Measurements from ENCODE around the gene MAPK1IP1L. TPM values are rescaled to one million over a fixed set of nuclear protein-coding genes. Genes with fewer than 3 reads are reported as not detected.
A peak's percentile ranks its signal among the peaks of the same experiment; 100 is the strongest.

The MAPK1IP1L gene
- total RNA-seq, 6 donors from 2014 or later = 22.0 to 81.8 (median 59.3) TPM

GRCh38 chr14:55107766-55108554, 56.5 kb downstream of the MAPK1IP1L start:
- ATAC-seq (ENCODE audit: low FRiP score in 2 of 2) = peak; percentile 89 to 92
- DNase-seq = peak; percentile 91
- H3K4me3 ChIP-seq = no peak overlapping the region
- H3K9me3 ChIP-seq = peaks cover 0 to 7% (median 0%) of the 10 kb centered on the region in 4 donors
- peaks cover 35 to 57% (median 45%) of the 10 kb centered on the region in 4 donors for H3K4me1 ChIP-seq
- peak overlapping the region; percentile 83 to 93 (median 90) for H3K27ac ChIP-seq
- WGBS, 2 donors = 22 to 34% methylated on average over 16 to 19 of the region's 19 CpGs
- no peaks in the 10 kb centered on the region for H3K36me3 ChIP-seq
- TF ChIP-seq CTCF (IDR thresholded peaks at IDR 0.05) (no peak), POLR2A (IDR thresholded peaks at IDR 0.05) (peak in 2 of 4 donors; percentile 31 to 70), POLR2AphosphoS5 (IDR thresholded peaks at IDR 0.05) (peak; percentile 77 to 90), EP300 (IDR thresholded peaks at IDR 0.05) (peak in 2 of 4 donors; percentile 86 to 97)
- H3K27me3 ChIP-seq = no peaks in the 10 kb centered on the region

GRCh38 chr14:55109836-55110235, 58.4 kb downstream of the MAPK1IP1L start:
- H3K9me3 ChIP-seq = no peaks in the 10 kb centered on the region
- TF ChIP-seq CTCF (IDR thresholded peaks at IDR 0.05) (no peak), EP300 (IDR thresholded peaks at IDR 0.05) (no peak), POLR2A (IDR thresholded peaks at IDR 0.05) (no peak), POLR2AphosphoS5 (IDR thresholded peaks at IDR 0.05) (no peak)
- H3K27ac ChIP-seq = no peak overlapping the region
- no peaks in the 10 kb centered on the region for H3K36me3 ChIP-seq
- H3K4me1 ChIP-seq = peaks cover 21 to 39% (median 28%) of the 10 kb centered on the region in 4 donors
- no peak overlapping the region for H3K4me3 ChIP-seq
- no peak for ATAC-seq (ENCODE audit: low FRiP score in 2 of 2)
- H3K27me3 ChIP-seq = no peaks in the 10 kb centered on the region
- DNase-seq = no peak
- WGBS, 2 donors = 100% methylated on average over 1 of the region's 1 CpG

GRCh38 chr14:55111122-55111708, 59.8 kb downstream of the MAPK1IP1L start:
- ATAC-seq (ENCODE audit: low FRiP score in 2 of 2) (no peak), DNase-seq (no peak)
- TF ChIP-seq POLR2A (IDR thresholded peaks at IDR 0.05) (no peak), CTCF (IDR thresholded peaks at IDR 0.05) (no peak)
- no peaks in the 10 kb centered on the region for H3K9me3 ChIP-seq
- 95 to 96% methylated on average over 10 of the region's 10 CpGs for WGBS, 2 donors
- H3K36me3 ChIP-seq = no peaks in the 10 kb centered on the region
- no peaks in the 10 kb centered on the region for H3K27me3 ChIP-seq
- H3K4me3 ChIP-seq = no peak overlapping the region
- H3K27ac ChIP-seq = no peak overlapping the region
- peaks cover 21 to 30% (median 26%) of the 10 kb centered on the region in 4 donors for H3K4me1 ChIP-seq

- ATAC-seq (ENCODE audit: low FRiP score in 2 of 2) = no peak
- TF ChIP-seq CTCF (IDR thresholded peaks at IDR 0.05) (no peak), POLR2AphosphoS5 (IDR thresholded peaks at IDR 0.05) (no peak), EP300 (IDR thresholded peaks at IDR 0.05) (no peak), POLR2A (IDR thresholded peaks at IDR 0.05) (no peak)
- 67 to 69% methylated on average over 2 of the region's 2 CpGs for WGBS, 2 donors
- peaks cover 8 to 29% (median 18%) of the 10 kb centered on the region in 4 donors for H3K4me1 ChIP-seq
- H3K36me3 ChIP-seq = no peaks in the 10 kb centered on the region
- no peak overlapping the region for H3K27ac ChIP-seq
- DNase-seq = peak in 1 of 2 donors; percentile 1
- no peak overlapping the region for H3K4me3 ChIP-seq
- no peaks in the 10 kb centered on the region for H3K9me3 ChIP-seq
- H3K27me3 ChIP-seq = no peaks in the 10 kb centered on the region
Measured at GRCh38 chr14:55114720-55115119, 63.3 kb downstream of the MAPK1IP1L start.
